Diencephalon (tissue), 1 donor: ENCODE data around the gene P2RX2. TPM values are rescaled to one million over a fixed set of nuclear protein-coding genes. Genes with fewer than 3 reads are reported as not detected.

Experiments
- small RNA-seq: library from RNA; depleted of rRNA; stranded (forward); fragments of <200 nt; gene quantifications from one replicate; pipeline ENCODE3, GENCODE V24; 2014
- total RNA-seq: library from RNA; depleted of rRNA; stranded (reverse); fragments of >200 nt; gene quantifications from one replicate; pipeline ENCODE4 v1.2.3, GENCODE V29; 2014

P2RX2 gene
- not detected for total RNA-seq

DNA sequence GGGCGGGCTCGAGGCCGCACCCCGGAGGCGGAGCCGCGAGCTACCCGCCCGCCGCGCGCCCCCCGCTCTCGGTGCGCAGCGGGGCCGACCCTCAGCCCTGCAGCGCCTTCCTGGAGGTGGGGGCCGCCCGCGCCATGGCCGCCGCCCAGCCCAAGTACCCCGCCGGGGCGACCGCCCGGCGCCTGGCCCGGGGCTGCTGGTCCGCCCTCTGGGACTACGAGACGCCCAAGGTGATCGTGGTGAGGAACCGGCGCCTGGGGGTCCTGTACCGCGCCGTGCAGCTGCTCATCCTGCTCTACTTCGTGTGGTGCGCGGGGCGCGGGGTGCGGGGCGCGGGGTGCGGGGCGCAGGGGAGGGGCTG, at the start of gene P2RX2:
Gene P2RX2 (plus strand): TSS at position 94 of the 361 bp plus-strand sequence. CDS start 41 bp downstream, at position 135.

DNA sequence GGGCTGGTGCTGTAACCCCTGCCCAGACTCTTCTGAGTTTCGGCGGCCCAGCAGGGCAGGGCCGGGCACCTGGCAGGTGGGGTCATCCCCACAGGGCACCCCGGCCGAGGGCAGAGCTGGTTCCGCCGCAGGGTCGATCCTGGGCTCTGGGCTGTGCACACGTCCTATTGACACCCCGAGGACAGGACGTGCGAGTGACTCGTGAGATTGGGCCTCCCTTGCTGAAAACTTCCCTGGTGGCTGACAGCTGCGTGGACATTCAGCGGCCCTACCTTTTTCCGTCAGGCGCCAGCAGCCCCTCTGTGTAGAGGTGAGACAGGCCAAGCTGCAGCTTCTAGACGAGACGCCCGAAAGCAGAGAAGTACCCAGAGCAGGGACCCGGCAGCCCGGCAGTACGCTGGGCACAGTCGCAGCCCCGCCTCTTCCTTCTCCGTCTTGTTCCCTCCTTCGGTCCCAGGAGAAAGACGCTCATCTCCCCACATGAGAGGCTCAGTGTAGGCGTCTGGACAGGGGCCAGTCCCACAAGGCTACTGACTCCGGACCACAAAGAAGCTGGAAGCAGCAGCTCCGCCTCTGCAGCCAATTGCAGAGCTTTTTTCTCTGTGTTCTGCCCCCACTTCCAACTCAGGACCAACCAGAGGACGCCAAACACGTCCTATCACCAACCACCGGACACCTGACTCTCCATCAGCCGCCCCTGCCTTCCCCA, 8.4 kb upstream of the P2RX2 start, which contains the start of gene LRCOL1:
Gene LRCOL1 (minus strand): TSS at position 532 of the 709 bp plus-strand sequence. CDS start 4,331 bp downstream, outside the sequence.

Small RNA genes within 50 kb of the gene (small RNA-seq; reads per million reads assigned to genes)
- gene MIR6763, result not detected

Other genes with a start within 250 kb of the P2RX2 start
- 5.1 TPM for gene FBRSL1, start 128.6 kb upstream of the P2RX2 start, total RNA-seq
- not detected for gene LRCOL1, start 8.2 kb upstream of the P2RX2 start, total RNA-seq
- 21.9 TPM for gene POLE, start 68.6 kb downstream of the P2RX2 start, total RNA-seq
- gene PXMP2, start 68.8 kb downstream of the P2RX2 start, total RNA-seq, result 28.4 TPM
- gene PGAM5, start 92.1 kb downstream of the P2RX2 start, total RNA-seq, result 33.2 TPM
- gene ANKLE2, start 143.1 kb downstream of the P2RX2 start, total RNA-seq, result 43.4 TPM
- 54.7 TPM for gene GOLGA3, start 210.1 kb downstream of the P2RX2 start, total RNA-seq